Measurements from ENCODE around the gene BST2. TPM values are rescaled to one million over a fixed set of nuclear protein-coding genes. Genes with fewer than 3 reads are reported as not detected.
A peak's percentile ranks its signal among the peaks of the same experiment; 100 is the strongest.

BST2 gene
- total and polyA plus RNA-seq, 7 experiments from 2014 or later = 29.9 to 221 (median 63.0) TPM

- Histone ChIP-seq H3K27ac (ENCODE audit: low read depth, low read length) (no peak overlapping the region), H3K36me3 (ENCODE audit: control insufficient read depth in 2 of 3, insufficient read depth in 3 of 3, low read length in 3 of 3) (no peaks in the 10 kb centered on the region), H3K27me3 (ENCODE audit: control insufficient read depth in 2 of 2, insufficient read depth in 2 of 2, low read length in 2 of 2) (no peaks in the 10 kb centered on the region), H3K4me3 (ENCODE audit: low read length) (no peak overlapping the region), H3K9me3 (ENCODE audit: control insufficient read depth in 2 of 3, low read length in 3 of 3) (no peaks in the 10 kb centered on the region), H3K4me1 (ENCODE audit: control insufficient read depth in 2 of 2, insufficient read depth in 2 of 2, low read length in 2 of 2) (peaks cover 15 to 18% of the 10 kb centered on the region in 2 donors)
- DNase-seq (no peak), ATAC-seq (no peak)
- POLR2A ChIA-PET = interaction anchor here (0.6 to 1.6 kb wide), 2 partner anchors 75 to 178 kb away, joined by 3 read pairs; no protein-coding TSS in a partner anchor
- peaks cover 6 to 27% (median 22%) of the 10 kb centered on the region in 7 donors for H3K4me1 Mint-ChIP-seq
- peaks cover 0 to 3% (median 0%) of the 10 kb centered on the region in 11 donors for H3K9me3 Mint-ChIP-seq
- H3K27ac Mint-ChIP-seq = peak overlapping the region in 1 of 9 donors; percentile 55
- H3K36me3 Mint-ChIP-seq = peaks cover 0 to 13% (median 0%) of the 10 kb centered on the region in 5 donors
- CTCF ChIA-PET = no interaction called here
- intact Hi-C loops (cut with micrococcal nuclease) = no loop called here
- H3K27me3 Mint-ChIP-seq = peaks cover 0 to 28% (median 0%) of the 10 kb centered on the region in 5 donors
- peak overlapping the region in 1 of 10 donors; percentile 20 for H3K4me3 Mint-ChIP-seq
Observed at GRCh38 chr19:17393002-17393401, 12.4 kb downstream of the BST2 start.

- intact Hi-C loops (cut with micrococcal nuclease) = loop anchor here (1.0 to 2.0 kb wide), 11 partner anchors 9 to 317 kb away; partner anchors contain the start of genes BABAM1 (in 1 of the 2), BST2 (in 1 of the 2), GTPBP3 (in 1 of the 2) and HAUS8 (in 1 of the 2)
- no peak for ATAC-seq
- Mint-ChIP-seq H3K27me3 (peaks cover 0 to 28% (median 0%) of the 10 kb centered on the region in 5 donors), H3K27ac (peak overlapping the region in 5 of 9 donors; percentile 15 to 74 (median 43)), H3K4me3 (peak overlapping the region; percentile 72 to 98 (median 92)), H3K4me1 (peaks cover 6 to 27% (median 20%) of the 10 kb centered on the region in 7 donors), H3K36me3 (peaks cover 0 to 9% (median 0%) of the 10 kb centered on the region in 5 donors), H3K9me3 (peaks cover 0 to 3% (median 0%) of the 10 kb centered on the region in 11 donors)
- no peaks in the 10 kb centered on the region for H3K36me3 ChIP-seq (ENCODE audit: control insufficient read depth in 2 of 3, insufficient read depth in 3 of 3, low read length in 3 of 3)
- no peak overlapping the region for H3K27ac ChIP-seq (ENCODE audit: low read depth, low read length)
- no peak for DNase-seq
- peak overlapping the region; percentile 84 for H3K4me3 ChIP-seq (ENCODE audit: low read length)
- H3K9me3 ChIP-seq (ENCODE audit: control insufficient read depth in 2 of 3, low read length in 3 of 3) = no peaks in the 10 kb centered on the region
- ChIA-PET CTCF (interaction anchor here (0.7 to 1.3 kb wide), 7 partner anchors 28 to 208 kb away, joined by 3 to 5 read pairs (median 4); no protein-coding TSS in a partner anchor), POLR2A (interaction anchor here (0.7 to 1.2 kb wide), 7 partner anchors 12 to 363 kb away, joined by 3 to 4 read pairs (median 3); partner anchors contain the start of gene USE1)
- H3K4me1 ChIP-seq (ENCODE audit: control insufficient read depth in 2 of 2, insufficient read depth in 2 of 2, low read length in 2 of 2) = peaks cover 15 to 18% of the 10 kb centered on the region in 2 donors
- no peaks in the 10 kb centered on the region for H3K27me3 ChIP-seq (ENCODE audit: control insufficient read depth in 2 of 2, insufficient read depth in 2 of 2, low read length in 2 of 2)
Observed at GRCh38 chr19:17391371-17392151, 13.9 kb downstream of the BST2 start.

- peak; percentile 100 for ATAC-seq
- ChIA-PET POLR2A (interaction anchor here (0.6 to 1.2 kb wide), 5 partner anchors 13 to 362 kb away, joined by 3 to 4 read pairs (median 3); partner anchors contain the start of genes GTPBP3 and USE1), CTCF (interaction anchor here (0.5 to 1.6 kb wide), 2 partner anchors 10 to 60 kb away, joined by 3 to 5 read pairs; no protein-coding TSS in a partner anchor)
- Mint-ChIP-seq H3K36me3 (peaks cover 0 to 9% (median 0%) of the 10 kb centered on the region in 5 donors), H3K27ac (peak overlapping the region in 5 of 9 donors; percentile 28 to 92 (median 61)), H3K27me3 (peaks cover 0 to 28% (median 0%) of the 10 kb centered on the region in 5 donors), H3K4me3 (peak overlapping the region; percentile 85 to 98 (median 92)), H3K4me1 (peaks cover 6 to 30% (median 20%) of the 10 kb centered on the region in 7 donors), H3K9me3 (peaks cover 0 to 3% (median 0%) of the 10 kb centered on the region in 11 donors)
- H3K27ac ChIP-seq (ENCODE audit: low read depth, low read length) = peak overlapping the region; percentile 2
- H3K9me3 ChIP-seq (ENCODE audit: control insufficient read depth in 2 of 3, low read length in 3 of 3) = no peaks in the 10 kb centered on the region
- no peaks in the 10 kb centered on the region for H3K36me3 ChIP-seq (ENCODE audit: control insufficient read depth in 2 of 3, insufficient read depth in 3 of 3, low read length in 3 of 3)
- H3K4me3 ChIP-seq (ENCODE audit: low read length) = peak overlapping the region; percentile 84
- H3K27me3 ChIP-seq (ENCODE audit: control insufficient read depth in 2 of 2, insufficient read depth in 2 of 2, low read length in 2 of 2) = no peaks in the 10 kb centered on the region
- intact Hi-C loops (cut with micrococcal nuclease) = loop anchor here (1.0 to 2.0 kb wide), 11 partner anchors 9 to 316 kb away; partner anchors contain the start of genes BABAM1 (in 1 of the 2), BST2 (in 1 of the 2), GTPBP3 (in 1 of the 2) and HAUS8 (in 1 of the 2)
- DNase-seq = peak; percentile 77 to 93 (median 85)
- H3K4me1 ChIP-seq (ENCODE audit: control insufficient read depth in 2 of 2, insufficient read depth in 2 of 2, low read length in 2 of 2) = peaks cover 15 to 18% of the 10 kb centered on the region in 2 donors
Observed at GRCh38 chr19:17390665-17391370, 14.6 kb downstream of the BST2 start.

- peaks cover 0 to 3% (median 0%) of the 10 kb centered on the region in 11 donors for H3K9me3 Mint-ChIP-seq
- H3K36me3 Mint-ChIP-seq = peaks cover 0 to 8% (median 0%) of the 10 kb centered on the region in 5 donors
- Histone ChIP-seq H3K9me3 (ENCODE audit: control insufficient read depth in 2 of 3, low read length in 3 of 3) (no peaks in the 10 kb centered on the region), H3K4me1 (ENCODE audit: control insufficient read depth in 2 of 2, insufficient read depth in 2 of 2, low read length in 2 of 2) (peaks cover 12 to 16% of the 10 kb centered on the region in 2 donors), H3K4me3 (ENCODE audit: low read length) (peak overlapping the region; percentile 84), H3K27me3 (ENCODE audit: control insufficient read depth in 2 of 2, insufficient read depth in 2 of 2, low read length in 2 of 2) (no peaks in the 10 kb centered on the region), H3K27ac (ENCODE audit: low read depth, low read length) (peak overlapping the region; percentile 2), H3K36me3 (ENCODE audit: control insufficient read depth in 2 of 3, insufficient read depth in 3 of 3, low read length in 3 of 3) (no peaks in the 10 kb centered on the region)
- ChIA-PET POLR2A (interaction anchor here (0.9 to 1.2 kb wide), 4 partner anchors 13 to 97 kb away, joined by 3 to 4 read pairs (median 3); partner anchors contain the start of genes DDA1 and GTPBP3), CTCF (interaction anchor here (0.5 to 2.5 kb wide), 11 partner anchors 9 to 183 kb away, joined by 3 to 10 read pairs (median 4); partner anchors contain the start of genes MRPL34 and MVB12A)
- ATAC-seq (no peak), DNase-seq (no peak)
- H3K27me3 Mint-ChIP-seq = peaks cover 0 to 28% (median 0%) of the 10 kb centered on the region in 5 donors
- H3K4me1 Mint-ChIP-seq = peaks cover 6 to 26% (median 17%) of the 10 kb centered on the region in 7 donors
- peak overlapping the region in 1 of 9 donors; percentile 28 for H3K27ac Mint-ChIP-seq
- H3K4me3 Mint-ChIP-seq = peak overlapping the region; percentile 85 to 98 (median 92)
- intact Hi-C loops (cut with micrococcal nuclease) = loop anchor here in 1 of 2 donors (2.0 kb wide), 4 partner anchors 15 to 315 kb away; partner anchors contain the start of genes BST2, GTPBP3, HAUS8 and MYO9B
Observed at GRCh38 chr19:17389957-17390664, 15.3 kb downstream of the BST2 start.

GRCh38 chr19:17389288-17389687 lies 16.1 kb downstream of the BST2 start:
- Histone ChIP-seq H3K27me3 (ENCODE audit: control insufficient read depth in 2 of 2, insufficient read depth in 2 of 2, low read length in 2 of 2) (no peaks in the 10 kb centered on the region), H3K4me3 (ENCODE audit: low read length) (no peak overlapping the region), H3K36me3 (ENCODE audit: control insufficient read depth in 2 of 3, insufficient read depth in 3 of 3, low read length in 3 of 3) (no peaks in the 10 kb centered on the region), H3K9me3 (ENCODE audit: control insufficient read depth in 2 of 3, low read length in 3 of 3) (no peaks in the 10 kb centered on the region), H3K4me1 (ENCODE audit: control insufficient read depth in 2 of 2, insufficient read depth in 2 of 2, low read length in 2 of 2) (peaks cover 8 to 12% of the 10 kb centered on the region in 2 donors), H3K27ac (ENCODE audit: low read depth, low read length) (no peak overlapping the region)
- Mint-ChIP-seq H3K4me3 (peak overlapping the region in 5 of 10 donors; percentile 31 to 98 (median 42)), H3K36me3 (peaks cover 0 to 6% (median 0%) of the 10 kb centered on the region in 5 donors), H3K4me1 (peaks cover 6 to 20% (median 13%) of the 10 kb centered on the region in 7 donors), H3K27me3 (peaks cover 0 to 28% (median 0%) of the 10 kb centered on the region in 5 donors), H3K27ac (no peak overlapping the region), H3K9me3 (peaks cover 0 to 3% (median 0%) of the 10 kb centered on the region in 11 donors)
- ChIA-PET POLR2A (interaction anchor here (0.9 to 1.2 kb wide), 5 partner anchors 14 to 96 kb away, joined by 3 to 4 read pairs (median 3); partner anchors contain the start of genes DDA1 and GTPBP3), CTCF (interaction anchor here (0.7 to 2.5 kb wide), 14 partner anchors 8 to 802 kb away, joined by 3 to 10 read pairs (median 4); partner anchors contain the start of genes BST2, MRPL34 and MVB12A)
- ATAC-seq (no peak), DNase-seq (no peak)
- intact Hi-C loops (cut with micrococcal nuclease) = no loop called here
